Common myeloid progenitor, CD34-positive (primary cell): ENCODE data around the gene PIBF1.
A peak's percentile ranks its signal among the peaks of the same experiment; 100 is the strongest.
"Not testable (repeated sequence)": the region's sequence is repeated elsewhere in the genome, so short reads cannot be mapped to it uniquely, and the experiment has no call there.

Experiments
- CTCF ChIA-PET: fragments of 350-600 bp; sonication (Branson Sonifier 250); formaldehyde crosslinking; loops from one replicate; lab custom pipeline; 2021; ENCODE audit warnings: antibody characterized with exemption; lab: Charles Lee
- POLR2A ChIA-PET: fragments of 350-600 bp; sonication (Branson Sonifier 250); formaldehyde crosslinking; loops from one replicate; lab custom pipeline; 2021; ENCODE audit warnings: antibody characterized with exemption; lab: Charles Lee
- DNase-seq, 3 donors: peaks; one replicate each; pipeline versions ENCODE4 v3.0.0 to v3.0.0-alpha.2; 2013
- H3K27ac ChIP-seq, 2 experiments: 1 replicate in 1 of 2; 2 replicates in 1 of 2; pipeline ENCODE4 v1.7.0; 2013; ENCODE audit warnings: inconsistent platforms in 2 of 2, low read length in 2 of 2, mild to moderate bottlenecking in 2 of 2, low read depth in 1 of 2, moderate library complexity in 1 of 2; ENCODE audit not compliant: severe bottlenecking in 2 of 2, insufficient read depth in 1 of 2, poor library complexity in 1 of 2
- H3K27me3 ChIP-seq, 5 experiments: replicated peaks in 2 of 5; 1 replicate in 3 of 5; 2 replicates in 2 of 5; pipeline versions ENCODE4 v1.6.1 to v1.7.0; 2013; ENCODE audit warnings: low read length in 4 of 5, mild to moderate bottlenecking in 2 of 5, moderate library complexity in 2 of 5, inconsistent platforms in 1 of 5; ENCODE audit not compliant: insufficient read depth in 5 of 5, control insufficient read depth in 4 of 5
- H3K36me3 ChIP-seq, 4 experiments: 1 replicate in 2 of 4; 2 replicates in 2 of 4; pipeline versions ENCODE4 v1.6.1 to v1.7.0; 2013; ENCODE audit warnings: low read length in 3 of 4, control low read depth in 1 of 4, mild to moderate bottlenecking in 1 of 4; ENCODE audit not compliant: control insufficient read depth in 4 of 4, insufficient read depth in 4 of 4
- H3K4me1 ChIP-seq, 4 experiments: 1 replicate in 3 of 4; 2 replicates in 1 of 4; pipeline versions ENCODE4 v1.6.1 to v1.7.1; 2013; ENCODE audit warnings: low read length in 3 of 4, mild to moderate bottlenecking in 3 of 4, control low read depth in 1 of 4, inconsistent platforms in 1 of 4, moderate library complexity in 1 of 4; ENCODE audit not compliant: control insufficient read depth in 4 of 4, insufficient read depth in 4 of 4; ENCODE audit errors: control extremely low read depth in 1 of 4
- H3K4me3 ChIP-seq, 7 experiments: 1 replicate in 4 of 7; 2 replicates in 3 of 7; pipeline versions ENCODE4 v1.5.1 to v1.7.0; 2013; ENCODE audit warnings: mild to moderate bottlenecking in 7 of 7, low read length in 6 of 7, moderate library complexity in 6 of 7, inconsistent platforms in 2 of 7, low read depth in 2 of 7, control low read depth in 1 of 7; ENCODE audit not compliant: insufficient read depth in 4 of 7, control insufficient read depth in 1 of 7; ENCODE audit errors: extremely low read depth in 1 of 7
- H3K9me3 ChIP-seq, 5 experiments: 1 replicate in 4 of 5; 2 replicates in 1 of 5; pipeline versions ENCODE4 v1.6.1 to v1.7.1; 2013; ENCODE audit warnings: low read length in 4 of 5, mild to moderate bottlenecking in 2 of 5, inconsistent platforms in 1 of 5, low read depth in 1 of 5, moderate library complexity in 1 of 5; ENCODE audit not compliant: control insufficient read depth in 4 of 5, insufficient read depth in 2 of 5; ENCODE audit errors: control extremely low read depth in 1 of 5
- WGBS: methylation state at CpG from one replicate; pipeline ENCODE4 v1.1.5; 2013; ENCODE audit not compliant: insufficient coverage; 5-methylcytosine and 5-hydroxymethylcytosine counted together

The PIBF1 gene

DNA sequence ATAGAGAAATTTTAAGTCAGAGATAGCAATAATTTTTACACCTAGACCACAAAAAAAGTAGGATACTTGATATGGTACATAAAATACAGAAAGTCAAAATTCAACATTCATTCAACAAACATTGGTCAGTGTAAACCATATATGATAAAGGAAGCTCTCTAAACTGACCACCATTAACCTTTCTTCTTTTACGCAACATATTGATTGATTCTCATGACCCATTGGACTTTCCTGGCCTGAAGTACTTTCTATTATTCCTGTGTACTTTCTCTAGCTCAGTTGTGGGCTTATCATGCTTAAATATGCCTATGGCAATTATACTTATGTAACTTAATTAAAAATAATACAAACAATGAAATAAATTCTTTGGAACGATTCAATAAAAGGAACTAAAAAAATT is 10.7 kb downstream of the PIBF1 start:
- WGBS, result no CpG with 5 or more reads among the region's 2 CpGs
- Histone ChIP-seq H3K4me1 (peaks cover 0 to 5% (median 0%) of the 10 kb centered on the region in 4 experiments), H3K27ac (no peak overlapping the region), H3K9me3 (no peaks in the 10 kb centered on the region), H3K36me3 (peaks cover 16 to 49% (median 34%) of the 10 kb centered on the region in 4 experiments), H3K27me3 (no peaks in the 10 kb centered on the region), H3K4me3 (no peak overlapping the region)
- no peak for DNase-seq
- POLR2A ChIA-PET, result no interaction called here
- CTCF ChIA-PET, result no interaction called here

DNA sequence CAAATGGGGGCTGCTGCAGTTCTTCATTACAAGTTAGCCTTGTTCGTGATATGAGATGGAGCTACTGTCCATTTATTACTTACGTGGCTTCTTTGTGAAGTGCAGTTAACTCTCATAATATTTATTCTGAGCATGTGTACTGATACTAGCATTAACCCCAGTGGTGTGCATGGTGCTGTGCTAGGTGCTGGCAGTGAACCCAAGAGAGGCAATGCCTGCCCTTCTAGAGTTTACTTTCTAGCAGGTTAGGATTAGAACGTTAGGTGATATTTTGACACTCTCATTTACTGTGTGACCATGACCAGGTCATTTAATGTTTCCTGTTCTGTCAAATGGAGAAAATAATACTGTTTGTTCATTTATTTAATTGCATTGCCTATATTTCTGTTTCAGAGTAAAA is 16.9 kb downstream of the PIBF1 start:
- no peak overlapping the region for H3K27ac ChIP-seq
- peaks cover 20 to 59% (median 38%) of the 10 kb centered on the region in 4 experiments for H3K36me3 ChIP-seq
- no peaks in the 10 kb centered on the region for H3K9me3 ChIP-seq
- no peaks in the 10 kb centered on the region for H3K27me3 ChIP-seq
- H3K4me3 ChIP-seq, result no peak overlapping the region
- H3K4me1 ChIP-seq, result no peaks in the 10 kb centered on the region
- WGBS, result 100% methylated on average over 2 of the region's 3 CpGs
- DNase-seq, result no peak
- ChIA-PET CTCF (interaction anchor here (1.1 to 1.2 kb wide), 2 partner anchors 9 to 47 kb away, joined by 3 to 4 read pairs; no protein-coding TSS in a partner anchor), POLR2A (no interaction called here)

DNA sequence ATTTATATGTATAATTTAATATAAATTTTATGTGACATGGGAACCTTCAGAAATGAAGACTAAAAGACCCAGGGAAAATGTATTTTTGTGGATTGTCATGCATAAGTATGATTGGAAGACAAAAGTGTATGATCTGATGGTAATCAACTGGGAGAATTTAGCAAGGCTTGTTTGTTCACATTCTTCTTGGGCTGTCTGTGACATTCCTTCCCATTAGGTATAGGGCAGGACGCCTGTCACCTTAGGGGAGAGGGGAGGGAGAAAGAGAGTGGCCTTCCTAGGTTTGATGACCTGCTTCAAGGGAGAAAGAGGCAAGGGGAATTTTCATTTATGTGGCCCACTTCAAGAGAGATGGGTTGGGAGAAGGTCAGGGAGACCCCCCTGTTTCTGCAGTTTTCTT is 22.4 kb downstream of the PIBF1 start:
- POLR2A ChIA-PET, result no interaction called here
- Histone ChIP-seq H3K4me3 (no peak overlapping the region), H3K4me1 (peaks cover 0 to 3% (median 1%) of the 10 kb centered on the region in 4 experiments), H3K27me3 (no peaks in the 10 kb centered on the region), H3K36me3 (peaks cover 13 to 40% (median 25%) of the 10 kb centered on the region in 4 experiments), H3K9me3 (peaks cover 0 to 2% (median 0%) of the 10 kb centered on the region in 5 experiments), H3K27ac (no peak overlapping the region)
- no peak for DNase-seq
- 100% methylated on average over 1 of the region's 1 CpG for WGBS
- CTCF ChIA-PET, result no interaction called here

- POLR2A ChIA-PET, result no interaction called here
- Histone ChIP-seq H3K27ac (peak overlapping the region in 1 of 2 experiments; percentile 23), H3K9me3 (peaks cover 0 to 2% (median 0%) of the 10 kb centered on the region in 5 experiments), H3K4me1 (peaks cover 0 to 3% (median 1%) of the 10 kb centered on the region in 4 experiments), H3K4me3 (no peak overlapping the region), H3K27me3 (no peaks in the 10 kb centered on the region), H3K36me3 (peaks cover 13 to 27% (median 17%) of the 10 kb centered on the region in 4 experiments)
- DNase-seq, result peak in 2 of 3 donors; percentile 31 to 51
- no CpG with 5 or more reads among the region's 1 CpG for WGBS
- CTCF ChIA-PET, result interaction anchor here (1.0 kb wide), 1 partner anchor 893 kb away, joined by 3 read pairs; no protein-coding TSS in a partner anchor
Observed at GRCh38 chr13:72805676-72806346, 23.9 kb downstream of the PIBF1 start.

DNA sequence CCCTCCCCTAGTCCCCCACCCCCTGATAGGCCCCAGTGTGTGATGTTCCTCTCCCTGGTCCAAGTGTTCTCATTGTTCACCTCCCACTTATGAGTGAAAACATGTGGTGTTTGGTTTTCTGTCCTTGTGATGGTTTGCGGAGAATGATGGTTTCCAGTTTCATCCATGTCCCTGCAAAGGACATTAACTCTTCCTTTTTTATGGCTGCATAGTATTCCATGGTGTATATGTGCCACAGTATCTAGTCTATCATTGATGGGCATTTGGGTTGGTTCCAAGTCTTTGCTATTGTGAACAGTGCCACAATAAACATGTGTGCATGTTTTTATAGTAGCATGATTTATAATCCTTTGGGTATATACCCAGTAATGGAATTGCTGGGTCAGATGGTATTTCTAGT is 24.6 kb downstream of the PIBF1 start:
- DNase-seq, H3K4me3 ChIP-seq, H3K27me3 ChIP-seq, H3K9me3 ChIP-seq, POLR2A ChIA-PET, H3K4me1 ChIP-seq, H3K27ac ChIP-seq: not testable (repeated sequence)
- WGBS, result 100% methylated on average over 1 of the region's 1 CpG
- CTCF ChIA-PET, result interaction anchor here (1.0 kb wide), 1 partner anchor 892 kb away, joined by 3 read pairs; no protein-coding TSS in a partner anchor
- peaks cover 10 to 26% (median 13%) of the 10 kb centered on the region in 4 experiments for H3K36me3 ChIP-seq

GRCh38 chr13:72808917-72809500 is 27.1 kb downstream of the PIBF1 start:
- peaks cover 5 to 24% (median 11%) of the 10 kb centered on the region in 4 experiments for H3K36me3 ChIP-seq
- no peak overlapping the region for H3K4me3 ChIP-seq
- DNase-seq, result peak; percentile 14 to 49 (median 40)
- H3K9me3 ChIP-seq, result peaks cover 0 to 2% (median 0%) of the 10 kb centered on the region in 5 experiments
- no CpG with 5 or more reads among the region's 1 CpG for WGBS
- ChIA-PET POLR2A (no interaction called here), CTCF (interaction anchor here (2.1 kb wide), 1 partner anchor 21 kb away, joined by 7 read pairs; no protein-coding TSS in a partner anchor)
- H3K27me3 ChIP-seq, result no peaks in the 10 kb centered on the region
- H3K27ac ChIP-seq, result no peak overlapping the region
- H3K4me1 ChIP-seq, result peaks cover 0 to 3% (median 1%) of the 10 kb centered on the region in 4 experiments
